ENCODE measurements around the gene CCDC40. TPM values are rescaled to one million over a fixed set of nuclear protein-coding genes. Genes with fewer than 3 reads are reported as not detected.
A peak's percentile ranks its signal among the peaks of the same experiment; 100 is the strongest.

CCDC40 gene
- total and polyA plus RNA-seq, 2 of the 13 experiments (the other 11 are each of a cell fraction or from before 2014, with no cell fraction given) = 4.1 to 5.5 TPM

GRCh38 chr17:79994602-79995001, 41.8 kb upstream of the CCDC40 start (continued):
- TF ChIP-seq MAX (IDR thresholded peaks at IDR 0.05) (no peak), TEAD3 (CRISPR knock-in tag; optimal IDR thresholded peaks at IDR 0.05; ENCODE audit: borderline replicate concordance) (peak; percentile 12), KAT7 (CRISPR knock-in tag; IDR thresholded peaks at IDR 0.05; ENCODE audit: borderline replicate concordance) (peak; percentile 24; the same call in 1 of the 2 replicates), SALL1 (CRISPR knock-in tag; IDR thresholded peaks at IDR 0.05) (peak; percentile 39; the same call in 1 of the 2 replicates), MLXIP (CRISPR knock-in tag; IDR thresholded peaks at IDR 0.05; ENCODE audit: borderline replicate concordance) (no peak), DZIP1 (CRISPR knock-in tag; IDR thresholded peaks at IDR 0.05) (0 out of 2 replicates have a peak, but pooled peaks have one; percentile 41), REST (IDR thresholded peaks at IDR 0.05; ENCODE audit: borderline replicate concordance in 1 of 2, low read depth in 1 of 2, low read length in 2 of 2) (no peak), GATAD2A (CRISPR knock-in tag; IDR thresholded peaks at IDR 0.05) (peak; percentile 21; the same call in 1 of the 2 replicates), PHB2 (IDR thresholded peaks at IDR 0.05; ENCODE audit: partially characterized antibody) (no peak), ZNF891 (CRISPR knock-in tag; IDR thresholded peaks at IDR 0.05) (peak; percentile 57; the same call in 1 of the 2 replicates), ZBTB33 (CRISPR knock-in tag; IDR thresholded peaks at IDR 0.05) (peak; percentile 60; the same call in 1 of the 2 replicates), ZBTB38 (CRISPR knock-in tag; IDR thresholded peaks at IDR 0.05) (0 out of 2 replicates have a peak, but pooled peaks have one; percentile 25), FOXA3 (CRISPR knock-in tag; IDR thresholded peaks at IDR 0.05) (peak; percentile 43; the same call in 1 of the 2 replicates), HNF4A (CRISPR knock-in tag; IDR thresholded peaks at IDR 0.05) (0 out of 2 replicates have a peak, but pooled peaks have one; percentile 32), ATF2 (CRISPR knock-in tag; IDR thresholded peaks at IDR 0.05) (no peak)
